Transverse colon (tissue), 3 donors: ENCODE measurements around the gene TXNDC16.

Source experiments
- CTCF ChIP-seq, 5 experiments: fragments of 200-600 bp in 3 of 5; fragments of 450-650 bp in 2 of 5; sonication (generic) in 3 of 5; IDR thresholded peaks; 1 replicate in 2 of 5; 2 replicates in 3 of 5; pipeline ENCODE4 v1.5.1; 2016 to 2017; ENCODE audit warnings: antibody characterized with exemption in 5 of 5, inconsistent platforms in 3 of 5, mild to moderate bottlenecking in 2 of 5, moderate library complexity in 1 of 5
- POLR2A ChIP-seq: fragments of 450-650 bp; IDR thresholded peaks from one replicate; pipeline ENCODE4 v1.6.1; 2016; ENCODE audit warnings: antibody characterized with exemption, mild to moderate bottlenecking, moderate library complexity

- no peak for TF ChIP-seq CTCF (IDR thresholded peaks at IDR 0.05)
- TF ChIP-seq POLR2A = no peak
These were observed 6.4 kb upstream of the TXNDC16 start for GRCh38 chr14:52558688-52559087.
